H1 (cell line): ENCODE data around the gene CTPS2. TPM values are rescaled to one million over a fixed set of nuclear protein-coding genes. Genes with fewer than 3 reads are reported as not detected.

Source experiments
- CTCF ChIA-PET: fragments of 300-600 bp; sonication (Branson Sonifier 250); formaldehyde crosslinking; loops from one replicate; lab custom pipeline; 2021; ENCODE audit not compliant: partially characterized antibody; lab: Charles Lee
- POLR2A ChIA-PET: fragments of 300-600 bp; sonication (Branson Sonifier 250); formaldehyde crosslinking; loops from one replicate; lab custom pipeline; 2021; ENCODE audit warnings: inconsistent platforms; ENCODE audit not compliant: partially characterized antibody; lab: Charles Lee
- DNase-seq, 2 experiments: peaks; one replicate each; pipeline versions ENCODE4 v3.0.0 to v3.0.0-alpha.2; 2010 to 2022; ENCODE audit warnings: low spot score in 2 of 2, low read depth in 1 of 2, mixed read lengths in 1 of 2
- FAIRE-seq: peaks from 2 replicates; lab custom pipeline; 2011; peaks lifted over from hg19 to GRCh38; lab: Jason Lieb, UNC
- H2AFZ ChIP-seq: 2 replicates; pipeline ENCODE4 v1.8.1; 2012; ENCODE audit warnings: low read length, inconsistent platforms
- H2AK5ac ChIP-seq: 2 replicates; pipeline ENCODE4 v1.6.1; 2013; ENCODE audit warnings: low read depth, low read length
- H2BK120ac ChIP-seq: replicated peaks from 2 replicates; pipeline ENCODE3; 2013; ENCODE audit warnings: low read depth, low read length, inconsistent platforms
- H2BK12ac ChIP-seq: 2 replicates; pipeline ENCODE4 v1.6.1; 2013; ENCODE audit warnings: low read depth, low read length
- H2BK15ac ChIP-seq: 2 replicates; pipeline ENCODE4 v1.6.1; 2013; ENCODE audit warnings: low read length
- H2BK20ac ChIP-seq: 2 replicates; pipeline ENCODE4 v1.6.1; 2013; ENCODE audit warnings: low read length
- H2BK5ac ChIP-seq: 2 replicates; pipeline ENCODE4 v1.6.1; 2013; ENCODE audit warnings: low read depth, low read length
- H3K14ac ChIP-seq: 2 replicates; pipeline ENCODE4 v1.6.1; 2013; ENCODE audit warnings: inconsistent platforms; ENCODE audit not compliant: insufficient read length
- H3K18ac ChIP-seq: 2 replicates; pipeline ENCODE4 v1.6.1; 2013; ENCODE audit warnings: low read length; ENCODE audit errors: extremely low read depth
- H3K23ac ChIP-seq: 2 replicates; pipeline ENCODE4 v1.6.1; 2013; ENCODE audit warnings: inconsistent platforms; ENCODE audit not compliant: insufficient read length
- H3K23me2 ChIP-seq: 2 replicates; pipeline ENCODE4 v1.6.1; 2013; ENCODE audit warnings: low read depth, low read length
- H3K27ac ChIP-seq: 2 replicates; pipeline ENCODE4 v1.6.1; 2011; ENCODE audit warnings: low read depth, low read length, inconsistent platforms
- H3K27me3 ChIP-seq, 4 experiments: replicated peaks in 1 of 4; 1 replicate in 1 of 4; 2 replicates in 3 of 4; pipeline versions ENCODE4 v1.6.1 to v1.8.1; 2011 to 2013; ENCODE audit warnings: low read length in 3 of 4, mild to moderate bottlenecking in 3 of 4, inconsistent platforms in 2 of 4, mixed read lengths in 2 of 4, moderate library complexity in 1 of 4; ENCODE audit not compliant: control insufficient read depth in 3 of 4, insufficient read depth in 3 of 4; ENCODE audit errors: extremely low read depth in 1 of 4
- H3K36me3 ChIP-seq, 4 experiments: 2 replicates each; pipeline versions ENCODE4 v1.6.1 to v1.8.1; 2011 to 2013; ENCODE audit warnings: mild to moderate bottlenecking in 4 of 4, low read length in 3 of 4, moderate library complexity in 2 of 4, control low read depth in 1 of 4, inconsistent platforms in 1 of 4; ENCODE audit not compliant: insufficient read depth in 4 of 4, control insufficient read depth in 2 of 4
- H3K4ac ChIP-seq: replicated peaks from 2 replicates; pipeline ENCODE3; 2013; ENCODE audit warnings: low read length, low read depth, mixed read lengths, inconsistent platforms; ENCODE audit not compliant: insufficient read length
- H3K4me1 ChIP-seq, 4 experiments: replicated peaks in 1 of 4; 1 replicate in 1 of 4; 2 replicates in 3 of 4; pipeline versions ENCODE4 v1.6.1 to v1.8.1; 2011 to 2013; ENCODE audit warnings: low read length in 3 of 4, inconsistent platforms in 2 of 4, mixed read lengths in 1 of 4; ENCODE audit not compliant: insufficient read depth in 4 of 4, control insufficient read depth in 3 of 4
- H3K4me2 ChIP-seq, 2 experiments: 2 replicates each; pipeline versions ENCODE4 v1.6.1 to v1.8.1; 2011 to 2013; ENCODE audit warnings: low read depth in 2 of 2, low read length in 2 of 2, control low read depth in 1 of 2, inconsistent platforms in 1 of 2, mild to moderate bottlenecking in 1 of 2; ENCODE audit not compliant: insufficient read depth in 1 of 2
- H3K4me3 ChIP-seq, 4 experiments: fragments of 200-600, 300-600 bp in 1 of 4; sonication (generic), shearing (Covaris generic), sonication (Bioruptor Twin) in 1 of 4; 2 replicates each; pipeline versions ENCODE4 v1.5.1 to v1.8.1; 2011 to 2016; ENCODE audit warnings: low read length in 4 of 4, low read depth in 3 of 4, control low read depth in 2 of 4, inconsistent platforms in 2 of 4, mild to moderate bottlenecking in 2 of 4, mixed read lengths in 1 of 4, moderate library complexity in 1 of 4; ENCODE audit not compliant: insufficient read depth in 2 of 4; ENCODE audit errors: extremely low read depth in 1 of 4
- H3K56ac ChIP-seq: replicated peaks from 2 replicates; pipeline ENCODE3; 2013; ENCODE audit warnings: low read depth, mild to moderate bottlenecking, mixed read lengths, low read length, inconsistent platforms; ENCODE audit not compliant: insufficient read length
- H3K79me1 ChIP-seq: 2 replicates; pipeline ENCODE4 v1.6.1; 2013; ENCODE audit warnings: low read depth, low read length, control low read depth
- H3K79me2 ChIP-seq, 2 experiments: 2 replicates each; pipeline versions ENCODE4 v1.6.1 to v1.8.1; 2012 to 2013; ENCODE audit warnings: low read length in 2 of 2, mild to moderate bottlenecking in 2 of 2, inconsistent platforms in 1 of 2; ENCODE audit not compliant: insufficient read depth in 2 of 2, control insufficient read depth in 1 of 2
- H3K9ac ChIP-seq, 4 experiments: replicated peaks in 1 of 4; 1 replicate in 1 of 4; 2 replicates in 3 of 4; pipeline versions ENCODE4 v1.6.1 to v1.8.1; 2011 to 2013; ENCODE audit warnings: low read depth in 3 of 4, low read length in 3 of 4, control low read depth in 2 of 4, mild to moderate bottlenecking in 2 of 4, moderate library complexity in 2 of 4, inconsistent platforms in 1 of 4; ENCODE audit errors: extremely low read depth in 1 of 4
- H3K9me3 ChIP-seq, 2 experiments: 2 replicates each; pipeline versions ENCODE4 v1.6.1 to v1.8.1; 2012 to 2013; ENCODE audit warnings: mild to moderate bottlenecking in 2 of 2, moderate library complexity in 2 of 2, control low read depth in 1 of 2, inconsistent platforms in 1 of 2, low read depth in 1 of 2, low read length in 1 of 2, mixed read lengths in 1 of 2; ENCODE audit not compliant: insufficient read depth in 2 of 2
- H4K20me1 ChIP-seq, 2 experiments: replicated peaks in 1 of 2; 2 replicates each; pipeline versions ENCODE3 to v1.8.1; 2011 to 2013; ENCODE audit warnings: inconsistent platforms in 2 of 2, low read length in 2 of 2, mild to moderate bottlenecking in 1 of 2; ENCODE audit not compliant: insufficient read depth in 2 of 2, control insufficient read depth in 1 of 2
- H4K5ac ChIP-seq: 2 replicates; pipeline ENCODE4 v1.6.1; 2013; ENCODE audit warnings: low read length, low read depth, mixed read lengths, inconsistent platforms; ENCODE audit not compliant: insufficient read length
- H4K8ac ChIP-seq: 2 replicates; pipeline ENCODE4 v1.8.0; 2013; ENCODE audit warnings: mild to moderate bottlenecking, moderate library complexity, low read length, inconsistent platforms; ENCODE audit not compliant: insufficient read depth; ENCODE audit errors: extremely low read depth
- H4K91ac ChIP-seq: replicated peaks from 2 replicates; pipeline ENCODE3; 2013; ENCODE audit warnings: low read length, mixed read lengths, inconsistent platforms; ENCODE audit not compliant: insufficient read length
- KDM1A ChIP-seq: fragments of 200-600, 300-600 bp; sonication (generic); IDR thresholded peaks from 2 replicates; pipeline ENCODE4 v1.7.1; 2016; ENCODE audit warnings: mild to moderate bottlenecking, low read length, borderline replicate concordance
- WGBS, 2 experiments: shearing (Covaris generic) in 1 of 2; methylation state at CpG; one replicate each; pipeline versions ENCODE4 v1.1.6 to v1.1.7; 2013 to 2015; ENCODE audit warnings: low lambda C conversion rate in 2 of 2, mixed read lengths in 2 of 2, inconsistent platforms in 1 of 2, low coverage in 1 of 2, missing lambda C conversion rate in 1 of 2; ENCODE audit not compliant: insufficient replicate concordance in 2 of 2, insufficient coverage in 1 of 2, insufficient read length in 1 of 2; ENCODE audit errors: extremely low coverage in 1 of 2, missing lambda C conversion rate in 1 of 2; 5-methylcytosine and 5-hydroxymethylcytosine counted together
- polyA plus RNA-seq, 7 experiments: library from polyadenylated mRNA; depleted of rRNA in 3 of 7; stranded (reverse) in 5 of 7; unstranded in 2 of 7; fragments of >200 nt in 5 of 7; fragments of 200-250 nt in 2 of 7; gene quantifications; 1 replicate in 5 of 7; 2 replicates in 1 of 7; 4 replicates in 1 of 7; pipeline versions ENCODE4 v1.2.1 to v1.2.3, GENCODE V29; 2011 to 2013; ENCODE audit warnings: missing spikeins in 2 of 7, mixed read lengths in 2 of 7
- total RNA-seq: library from RNA; stranded (reverse); fragmentation: NEBNext Ultra II Directional; extraction: Animal tissue kit (Norgen Biotek cat#: 25700); gene quantifications from 2 replicates; pipeline ENCODE4 v1.2.1, GENCODE V29; 2021

CTPS2 gene
- total and polyA plus RNA-seq, 2 of the 8 experiments (the other 6 are each of a cell fraction or from before 2014, with no cell fraction given), result 17.1 to 34.0 TPM

- no peak overlapping the region for H3K56ac ChIP-seq
Measured at GRCh38 chrX:16748425-16748824, 36.0 kb upstream of the CTPS2 start.

More at GRCh38 chrX:16748425-16748824, 36.0 kb upstream of the CTPS2 start:
- no peaks in the 10 kb centered on the region for H3K23me2 ChIP-seq
- no peak overlapping the region for H4K8ac ChIP-seq
- no peak for TF ChIP-seq KDM1A
- H3K36me3 ChIP-seq, result peaks cover 10 to 41% (median 23%) of the 10 kb centered on the region in 4 experiments; a peak in 6 of 8 replicates
- no peak overlapping the region for H3K18ac ChIP-seq
- H4K91ac ChIP-seq, result no peak overlapping the region
- H2BK20ac ChIP-seq, result no peak overlapping the region
- H2BK12ac ChIP-seq, result no peak overlapping the region
- no peak overlapping the region for H2AK5ac ChIP-seq
- no peak overlapping the region for H3K9ac ChIP-seq
- H3K79me2 ChIP-seq, result no peaks in the 10 kb centered on the region
- H2BK5ac ChIP-seq, result no peak overlapping the region
- no peak overlapping the region for H4K5ac ChIP-seq
- H3K9me3 ChIP-seq, result no peaks in the 10 kb centered on the region
- ChIA-PET CTCF (no interaction called here), POLR2A (no interaction called here)
- no peak for FAIRE-seq
- H3K79me1 ChIP-seq, result no peaks in the 10 kb centered on the region
- H4K20me1 ChIP-seq, result peaks cover 0 to 5% of the 10 kb centered on the region in 2 experiments
- no peaks in the 10 kb centered on the region for H3K4me1 ChIP-seq
- no peak overlapping the region for H3K4ac ChIP-seq
- H2BK15ac ChIP-seq, result no peak overlapping the region
- no peak overlapping the region for H2AFZ ChIP-seq
- no peak for DNase-seq
- H2BK120ac ChIP-seq, result no peak overlapping the region
- H3K23ac ChIP-seq, result no peak overlapping the region
- no peak overlapping the region for H3K4me2 ChIP-seq
- 94% methylated on average over 2 of the region's 5 CpGs; no CpG with 5 or more reads in 1 of the 2 experiments for WGBS, 2 experiments
- H3K4me3 ChIP-seq, result no peak overlapping the region
- no peak overlapping the region for H3K27ac ChIP-seq
- H3K27me3 ChIP-seq, result no peaks in the 10 kb centered on the region
- H3K14ac ChIP-seq, result no peak overlapping the region
